Adrenal gland (tissue), 12 donors: ENCODE results near the gene NFKB2. TPM values are rescaled to one million over a fixed set of nuclear protein-coding genes. Genes with fewer than 3 reads are reported as not detected.

Experiments used
- DNase-seq, 7 donors: peaks; one replicate each; pipeline ENCODE4 v3.0.0-alpha.2; 2019 to 2020
- H3K27ac ChIP-seq, 5 donors: fragments of 200-600 bp; sonication (generic) in 4 of 5; 1 replicate in 3 of 5; 2 replicates in 2 of 5; pipeline versions ENCODE4 v1.5.1 to v1.8.0; 2016 to 2020; ENCODE audit warnings: mild to moderate bottlenecking in 1 of 5
- H3K27me3 ChIP-seq: fragments of 200-600 bp; 2 replicates; pipeline ENCODE4 v1.8.0; 2021
- H3K36me3 ChIP-seq, 2 donors: fragments of 200-600 bp; replicated peaks in 1 of 2; 1 replicate in 1 of 2; 2 replicates in 1 of 2; pipeline versions ENCODE4 v1.5.1 to v1.8.0; 2018 to 2022
- H3K4me1 ChIP-seq, 2 donors: fragments of 200-600 bp; replicated peaks in 1 of 2; 1 replicate in 1 of 2; 2 replicates in 1 of 2; pipeline versions ENCODE4 v1.5.1 to v1.8.0; 2018 to 2021
- H3K4me3 ChIP-seq, 4 donors: fragments of 200-600 bp; sonication (generic) in 3 of 4; one replicate each; pipeline ENCODE4 v1.5.1; 2016 to 2018
- H3K9me3 ChIP-seq, 3 donors: fragments of 200-600 bp; sonication (generic) in 1 of 3; replicated peaks in 1 of 3; 1 replicate in 2 of 3; 2 replicates in 1 of 3; pipeline versions ENCODE4 v1.5.1 to v1.8.0; 2016 to 2021
- CTCF ChIP-seq, 6 experiments: fragments of 450-650 bp in 4 of 6; fragments of 200-600 bp in 2 of 6; sonication (generic) in 1 of 6; IDR thresholded peaks; 1 replicate in 5 of 6; 2 replicates in 1 of 6; pipeline versions ENCODE4 v1.5.1 to v1.8.0; 2016 to 2021; ENCODE audit warnings: antibody characterized with exemption in 6 of 6, mild to moderate bottlenecking in 2 of 6, moderate library complexity in 1 of 6
- POLR2A ChIP-seq, 2 donors: fragments of 450-650 bp; IDR thresholded peaks; one replicate each; pipeline ENCODE4 v1.6.1; 2017; ENCODE audit warnings: antibody characterized with exemption in 2 of 2, mild to moderate bottlenecking in 2 of 2, moderate library complexity in 1 of 2
- WGBS, 4 donors: extraction: QIAGEN DNeasy Blood & Tissue Kit in 2 of 4; methylation state at CpG; one replicate each; pipeline versions ENCODE4 v1.1.5 to v1.1.7; 2013 to 2017; 5-methylcytosine and 5-hydroxymethylcytosine counted together
- intact Hi-C, 2 donors: fragments of 100-400 bp; cut with DNase I; formaldehyde crosslinking; loops; one replicate each; pipeline versions ENCODE4 v1.14.1 to v1.15.0; 2022 to 2023
- polyA plus RNA-seq, 3 donors: library from polyadenylated mRNA; stranded (reverse); fragments of 200-250 nt in 2 of 3; fragments of 350-450 nt in 1 of 3; fragmentation: Illumina TruSeq in 1 of 3; extraction: RNeasy Lipid Tissue Mini Kit (QIAGEN cat#74804) in 1 of 3; gene quantifications; one replicate each; pipeline ENCODE4 v1.2.3, GENCODE V29; 2013 to 2014
- total RNA-seq, 9 donors: library from RNA; depleted of rRNA in 4 of 9; stranded (reverse); fragments of >200 nt in 4 of 9; fragments of 120-200 nt in 1 of 9; fragmentation: NEBNext Ultra II Directional in 1 of 9; extraction: Animal tissue kit (Norgen Biotek cat#: 25700) in 1 of 9; gene quantifications; one replicate each; pipeline versions ENCODE4 v1.1.0 to v1.2.4, GENCODE V29; 2013 to 2023
- donor health status: healthy with polysubstance abuse.
- donor health status: Bipolar disorder and iron deficiency.
- donor health status: DM: yes; HTN: yes; CAD: no.
- donor health status: DM: no; HTN: no; CAD: no.
- donor health status: DM: no; HTN: no; CAD: no.
- donor health status: DM: yes; HTN: yes; CAD: no.

Gene NFKB2
- total and polyA plus RNA-seq, 12 donors: 14.3 to 92.6 (median 29.6) TPM

GRCh38 chr10:102416283-102416682, 20.8 kb downstream of the NFKB2 start:
- TF ChIP-seq POLR2A (IDR thresholded peaks at IDR 0.05): no peak
- Histone ChIP-seq H3K9me3 (no peaks in the 10 kb centered on the region), H3K4me3 (no peak overlapping the region), H3K36me3 (no peaks in the 10 kb centered on the region), H3K4me1 (peaks cover 15% of the 10 kb centered on the region in 2 donors), H3K27ac (no peak overlapping the region), H3K27me3 (peaks cover 17% of the 10 kb centered on the region)
- intact Hi-C loops: no loop called here
- DNase-seq: no peak
- WGBS, 4 donors: 14 to 73% (median 62%) methylated on average over 2 to 9 of the region's 9 CpGs

- intact Hi-C loops: no loop called here
- peaks cover 15% of the 10 kb centered on the region in 2 donors for H3K4me1 ChIP-seq
- H3K27ac ChIP-seq: no peak overlapping the region
- no peak for DNase-seq
- 79 to 90% (median 86%) methylated on average over 9 to 20 of the region's 20 CpGs for WGBS, 4 donors
- TF ChIP-seq POLR2A (IDR thresholded peaks at IDR 0.05) (no peak), CTCF (IDR thresholded peaks at IDR 0.05) (no peak)
- peaks cover 13% of the 10 kb centered on the region for H3K27me3 ChIP-seq
- H3K9me3 ChIP-seq: no peaks in the 10 kb centered on the region
- H3K4me3 ChIP-seq: no peak overlapping the region
- no peaks in the 10 kb centered on the region for H3K36me3 ChIP-seq
These were observed 21.2 kb downstream of the NFKB2 start for GRCh38 chr10:102416695-102417094.

- Histone ChIP-seq H3K27me3 (peaks cover 4% of the 10 kb centered on the region), H3K9me3 (no peaks in the 10 kb centered on the region), H3K4me1 (peaks cover 28 to 32% of the 10 kb centered on the region in 2 donors), H3K36me3 (peaks cover 0 to 8% of the 10 kb centered on the region in 2 donors), H3K27ac (peak within 1 kb of the TSS in 1 of 5 donors; percentile 91), H3K4me3 (peak within 1 kb of the TSS in 1 of 4 donors; percentile 96)
- WGBS, 4 donors: 2 to 3% (median 3%) methylated on average over 21 to 45 of the region's 45 CpGs; no CpG with 5 or more reads in 1 of the 4 donors
- intact Hi-C loops: no loop called here
- DNase-seq: peak in 3 of 7 donors; percentile 14 to 75 (median 15)
- no peak for TF ChIP-seq POLR2A (IDR thresholded peaks at IDR 0.05)
- TF ChIP-seq CTCF (IDR thresholded peaks at IDR 0.05): no peak
These were observed 23.2 kb downstream of the NFKB2 start, which contains the start of gene PSD for GRCh38 chr10:102418622-102419268. PSD (minus strand) TSS chr10:102418785; CDS start chr10:102417038, 1,747 bp downstream.

GRCh38 chr10:102419269-102420180, 24.0 kb downstream of the NFKB2 start:
- Histone ChIP-seq H3K4me3 (peak overlapping the region in 2 of 4 donors; percentile 96), H3K36me3 (peaks cover 0 to 16% of the 10 kb centered on the region in 2 donors), H3K4me1 (peaks cover 28 to 32% of the 10 kb centered on the region in 2 donors), H3K27me3 (peaks cover 4% of the 10 kb centered on the region), H3K27ac (peak overlapping the region in 3 of 5 donors; percentile 72 to 91 (median 86)), H3K9me3 (no peaks in the 10 kb centered on the region)
- intact Hi-C loops: no loop called here
- DNase-seq: peak in 5 of 7 donors; percentile 60 to 73 (median 64)
- TF ChIP-seq CTCF (IDR thresholded peaks at IDR 0.05): no peak
- no peak for TF ChIP-seq POLR2A (IDR thresholded peaks at IDR 0.05)
- 0 to 1% (median 0%) methylated on average over 20 to 54 of the region's 54 CpGs for WGBS, 4 donors
